Esophagus squamous epithelium (tissue), 4 donors: ENCODE data around the gene PHACTR2.

ENCODE experiments used
- POLR2A ChIP-seq, 4 donors: fragments of 450-650 bp; IDR thresholded peaks; one replicate each; pipeline ENCODE4 v1.6.1; 2017; ENCODE audit warnings: antibody characterized with exemption in 4 of 4, mild to moderate bottlenecking in 4 of 4, moderate library complexity in 3 of 4
- TF ChIP-seq, protein P1 (sequence below), 6 experiments: fragments of 450-650 bp in 4 of 6; fragments of 200-600 bp in 2 of 6; sonication (generic) in 2 of 6; IDR thresholded peaks; one replicate each; pipeline ENCODE4 v1.5.1; 2016 to 2019; ENCODE audit warnings: antibody characterized with exemption in 6 of 6, mild to moderate bottlenecking in 4 of 6, moderate library complexity in 4 of 6

DNA sequence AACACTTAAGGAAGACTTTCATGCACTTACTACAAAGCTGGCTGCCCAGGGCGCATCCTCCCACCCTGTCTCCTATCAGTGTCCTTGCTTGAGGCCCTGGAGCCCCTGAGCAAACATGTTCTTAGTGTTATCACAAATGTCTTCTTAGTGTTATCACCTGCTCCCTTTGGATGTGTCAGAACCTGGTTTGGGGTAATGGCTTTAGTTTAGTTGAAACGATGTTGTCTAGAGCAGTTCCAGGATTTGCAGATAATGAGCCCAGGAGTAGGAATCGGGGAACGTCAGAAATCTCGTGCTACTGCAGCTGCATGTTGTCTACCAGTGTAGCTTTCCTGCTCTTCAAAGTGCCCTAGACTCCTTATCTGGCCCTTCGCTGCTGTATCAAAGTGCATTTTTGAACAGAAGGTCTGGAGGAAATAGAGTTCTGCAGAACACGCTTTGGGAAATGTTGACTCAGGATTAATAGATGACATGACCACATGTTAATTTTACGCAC is 69.6 kb downstream of the PHACTR2 start:
- no peak for TF ChIP-seq POLR2A (IDR thresholded peaks at IDR 0.05)
- TF ChIP-seq, protein P1, sequence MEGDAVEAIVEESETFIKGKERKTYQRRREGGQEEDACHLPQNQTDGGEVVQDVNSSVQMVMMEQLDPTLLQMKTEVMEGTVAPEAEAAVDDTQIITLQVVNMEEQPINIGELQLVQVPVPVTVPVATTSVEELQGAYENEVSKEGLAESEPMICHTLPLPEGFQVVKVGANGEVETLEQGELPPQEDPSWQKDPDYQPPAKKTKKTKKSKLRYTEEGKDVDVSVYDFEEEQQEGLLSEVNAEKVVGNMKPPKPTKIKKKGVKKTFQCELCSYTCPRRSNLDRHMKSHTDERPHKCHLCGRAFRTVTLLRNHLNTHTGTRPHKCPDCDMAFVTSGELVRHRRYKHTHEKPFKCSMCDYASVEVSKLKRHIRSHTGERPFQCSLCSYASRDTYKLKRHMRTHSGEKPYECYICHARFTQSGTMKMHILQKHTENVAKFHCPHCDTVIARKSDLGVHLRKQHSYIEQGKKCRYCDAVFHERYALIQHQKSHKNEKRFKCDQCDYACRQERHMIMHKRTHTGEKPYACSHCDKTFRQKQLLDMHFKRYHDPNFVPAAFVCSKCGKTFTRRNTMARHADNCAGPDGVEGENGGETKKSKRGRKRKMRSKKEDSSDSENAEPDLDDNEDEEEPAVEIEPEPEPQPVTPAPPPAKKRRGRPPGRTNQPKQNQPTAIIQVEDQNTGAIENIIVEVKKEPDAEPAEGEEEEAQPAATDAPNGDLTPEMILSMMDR (IDR thresholded peaks at IDR 0.05): no peak
